Lung (tissue), 12 donors: ENCODE data around the gene RALGDS. TPM values are rescaled to one million over a fixed set of nuclear protein-coding genes. Genes with fewer than 3 reads are reported as not detected.
"Not testable (repeated sequence)": the region's sequence is repeated elsewhere in the genome, so short reads cannot be mapped to it uniquely, and the experiment has no call there.

Source experiments
- ATAC-seq: fragments of 200-7000 bp; cut with Tn5 transposase; one replicate; pipeline ENCODE4 v1.9.1; 2020; ENCODE audit warnings: moderate number of reproducible peaks; ENCODE audit not compliant: insufficient read depth, low FRiP score
- DNase-seq, 3 donors: peaks; one replicate each; pipeline ENCODE4 v3.0.0-alpha.2; 2013 to 2017
- H3K27ac ChIP-seq, 2 donors: one replicate each; pipeline ENCODE4 v1.5.1; 2013; ENCODE audit warnings: mild to moderate bottlenecking in 2 of 2, moderate library complexity in 2 of 2, control low read depth in 1 of 2, inconsistent platforms in 1 of 2, low read depth in 1 of 2, low read length in 1 of 2
- H3K27me3 ChIP-seq, 3 donors: one replicate each; pipeline ENCODE4 v1.5.1; 2013; ENCODE audit warnings: low read length in 2 of 3; ENCODE audit not compliant: control insufficient read depth in 3 of 3, insufficient read depth in 3 of 3
- H3K36me3 ChIP-seq, 4 donors: one replicate each; pipeline ENCODE4 v1.5.1; 2013; ENCODE audit warnings: low read length in 4 of 4, mild to moderate bottlenecking in 1 of 4, moderate library complexity in 1 of 4; ENCODE audit not compliant: control insufficient read depth in 4 of 4, insufficient read depth in 4 of 4
- H3K4me1 ChIP-seq, 5 donors: one replicate each; pipeline ENCODE4 v1.5.1; 2013; ENCODE audit warnings: low read length in 5 of 5, mild to moderate bottlenecking in 2 of 5, moderate library complexity in 1 of 5; ENCODE audit not compliant: control insufficient read depth in 5 of 5, insufficient read depth in 5 of 5
- H3K4me3 ChIP-seq: one replicate; pipeline ENCODE4 v1.5.1; 2013; ENCODE audit warnings: mild to moderate bottlenecking, control low read depth, moderate library complexity
- H3K9ac ChIP-seq, 2 donors: one replicate each; pipeline ENCODE4 v1.5.1; 2013; ENCODE audit warnings: low read length in 2 of 2, control low read depth in 1 of 2; ENCODE audit not compliant: insufficient read depth in 1 of 2
- H3K9me3 ChIP-seq, 4 donors: one replicate each; pipeline ENCODE4 v1.5.1; 2013; ENCODE audit warnings: low read length in 3 of 4, mild to moderate bottlenecking in 1 of 4, moderate library complexity in 1 of 4; ENCODE audit not compliant: control insufficient read depth in 4 of 4, insufficient read depth in 3 of 4
- CTCF ChIP-seq: IDR thresholded peaks from 2 replicates; pipeline ENCODE4 v1.5.1; 2012; ENCODE audit warnings: mild to moderate bottlenecking; ENCODE audit errors: control extremely low read depth, extremely low read depth
- WGBS, 2 donors: extraction: QIAGEN DNeasy Blood & Tissue Kit; methylation state at CpG; one replicate each; pipeline ENCODE4 v1.1.7; 2013; 5-methylcytosine and 5-hydroxymethylcytosine counted together
- polyA plus RNA-seq, 2 donors: library from polyadenylated mRNA; stranded (reverse); fragments of 200-250 nt; gene quantifications; one replicate each; pipeline ENCODE4 v1.2.1, GENCODE V29; 2013
- total RNA-seq, 2 donors: library from RNA; depleted of rRNA in 1 of 2; stranded (reverse); fragments of >200 nt in 1 of 2; gene quantifications; one replicate each; pipeline ENCODE4 v1.2.1, GENCODE V29; 2014 to 2021
- donor health status: control.
- donor health status: control.
- donor health status: Bipolar disorder and iron deficiency.
- donor health status: healthy.
- donor health status: DM: yes; HTN: yes; CAD: no.

The RALGDS gene
- total and polyA plus RNA-seq, 4 donors: 49.5 to 145 (median 60.9) TPM

GRCh38 chr9:133070500-133070961 lies 50.5 kb downstream of the RALGDS start:
- not testable (repeated sequence) for ATAC-seq, H3K27me3 ChIP-seq, H3K4me1 ChIP-seq, DNase-seq, H3K9me3 ChIP-seq, H3K27ac ChIP-seq, H3K4me3 ChIP-seq, H3K36me3 ChIP-seq, H3K9ac ChIP-seq
- 93 to 94% methylated on average over 17 of the region's 17 CpGs for WGBS, 2 donors

GRCh38 chr9:133068431-133068830 lies 52.6 kb downstream of the RALGDS start:
- H3K36me3 ChIP-seq, H3K4me3 ChIP-seq, H3K27me3 ChIP-seq, H3K9ac ChIP-seq, ATAC-seq, H3K9me3 ChIP-seq, DNase-seq, H3K27ac ChIP-seq, H3K4me1 ChIP-seq: not testable (repeated sequence)
- WGBS, 2 donors: 100% methylated on average over 2 of the region's 15 CpGs; no CpG with 5 or more reads in 1 of the 2 donors

GRCh38 chr9:133067813-133068212 lies 53.2 kb downstream of the RALGDS start:
- H3K36me3 ChIP-seq: peaks cover 0 to 10% (median 0%) of the 10 kb centered on the region in 4 donors

GRCh38 chr9:133067006-133067405 lies 54.0 kb downstream of the RALGDS start:
- DNase-seq: no peak
- 92 to 93% methylated on average over 11 of the region's 11 CpGs for WGBS, 2 donors
- no peak overlapping the region for H3K4me3 ChIP-seq

More at GRCh38 chr9:133067813-133068212, 53.2 kb downstream of the RALGDS start:
- no peaks in the 10 kb centered on the region for H3K27me3 ChIP-seq
- H3K9ac ChIP-seq: no peak overlapping the region
- ATAC-seq (no peak), DNase-seq (no peak)
- no peak overlapping the region for H3K27ac ChIP-seq
- no peaks in the 10 kb centered on the region for H3K4me1 ChIP-seq
- no peak overlapping the region for H3K4me3 ChIP-seq
- 85 to 88% methylated on average over 11 of the region's 11 CpGs for WGBS, 2 donors
- TF ChIP-seq CTCF: no peak
- no peaks in the 10 kb centered on the region for H3K9me3 ChIP-seq

More at GRCh38 chr9:133067006-133067405, 54.0 kb downstream of the RALGDS start:
- Histone ChIP-seq H3K9me3 (no peaks in the 10 kb centered on the region), H3K4me1 (no peaks in the 10 kb centered on the region), H3K36me3 (peaks cover 0 to 10% (median 0%) of the 10 kb centered on the region in 4 donors), H3K9ac (no peak overlapping the region), H3K27ac (no peak overlapping the region), H3K27me3 (no peaks in the 10 kb centered on the region)
- no peak for ATAC-seq
- TF ChIP-seq CTCF: no peak
